ENCODE data around the gene KLF7. TPM values are rescaled to one million over a fixed set of nuclear protein-coding genes. Genes with fewer than 3 reads are reported as not detected.

The KLF7 gene
- total RNA-seq, 1 donor from 2014 or later, result 5.2 TPM

DNA sequence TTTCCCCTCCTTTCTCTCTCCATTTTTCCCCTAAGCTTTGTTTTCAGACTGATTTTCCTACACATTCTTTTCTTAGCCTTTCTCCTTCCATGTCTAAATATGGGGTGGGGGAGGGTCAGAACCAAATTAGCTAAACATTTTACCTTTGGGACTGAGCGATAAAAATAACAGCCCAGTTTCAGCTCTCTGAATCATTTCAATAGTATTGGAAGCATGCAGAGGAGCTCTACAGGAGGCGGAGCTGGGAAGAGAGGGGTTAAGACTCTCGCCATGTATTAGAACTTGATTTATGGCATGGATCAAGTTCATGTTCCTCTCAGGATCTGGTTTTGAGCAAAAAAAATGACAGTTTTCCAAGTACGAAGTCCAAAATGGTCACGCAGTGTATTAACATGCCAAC is 117.3 kb downstream of the KLF7 start:
- no peak overlapping the region for H3K27ac Mint-ChIP-seq
- Histone ChIP-seq H3K4me2 (no peak overlapping the region), H3K4me1 (peaks cover 9% of the 10 kb centered on the region), H3F3A (ENCODE audit: low read depth) (peaks cover 7% of the 10 kb centered on the region), H2AFZ (replicated peaks) (no peak overlapping the region), H4K20me1 (ENCODE audit: low read depth) (no peaks in the 10 kb centered on the region), H3K79me2 (ENCODE audit: low read depth) (no peaks in the 10 kb centered on the region), H3K9me3 (ENCODE audit: low read depth) (no peaks in the 10 kb centered on the region), H3K9ac (no peak overlapping the region), H3K27me3 (no peaks in the 10 kb centered on the region), H3K36me3 (no peaks in the 10 kb centered on the region), H3K27ac (no peak overlapping the region), H3K4me3 (no peak overlapping the region)
- H3K36me3 Mint-ChIP-seq, result no peaks in the 10 kb centered on the region
- no peaks in the 10 kb centered on the region for H3K27me3 Mint-ChIP-seq (ENCODE audit: insufficient read depth, low read depth)
- TF ChIP-seq EZH2phosphoT487 (IDR thresholded peaks at IDR 0.05), result no peak
- no peak for DNase-seq (ENCODE audit: low spot score)
- H3K4me1 Mint-ChIP-seq, result peaks cover 19% of the 10 kb centered on the region
- no peak overlapping the region for H3K4me3 Mint-ChIP-seq
- H3K9me3 Mint-ChIP-seq, result no peaks in the 10 kb centered on the region

DNA sequence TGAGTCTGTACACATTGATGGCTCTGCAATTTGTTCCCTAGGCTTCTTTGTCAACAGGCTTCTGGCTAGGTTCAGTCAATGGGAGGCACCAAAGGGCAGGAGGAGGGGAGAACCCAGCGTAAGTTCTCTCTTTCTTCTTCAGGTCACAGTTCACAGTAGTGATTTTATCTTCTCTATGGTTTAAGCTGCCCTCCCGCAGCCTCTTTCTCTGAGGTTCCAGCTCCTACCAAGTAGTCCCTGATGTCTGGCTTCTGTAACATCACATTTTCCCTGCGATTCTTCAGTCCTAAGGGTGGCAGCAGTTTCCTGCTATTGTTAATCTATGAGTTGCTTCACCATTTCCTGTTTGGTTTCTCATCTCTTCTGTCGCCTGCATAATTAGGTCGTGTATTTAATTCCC is 119.0 kb downstream of the KLF7 start:
- H3K9me3 Mint-ChIP-seq, result no peaks in the 10 kb centered on the region
- no peak overlapping the region for H3K9ac ChIP-seq
- no peak overlapping the region for H3K27ac ChIP-seq
- H3K27me3 ChIP-seq, result no peaks in the 10 kb centered on the region
- H3K4me3 ChIP-seq, result no peak overlapping the region
- no peaks in the 10 kb centered on the region for H3K9me3 ChIP-seq (ENCODE audit: low read depth)
- no peak overlapping the region for H2AFZ ChIP-seq (replicated peaks)
- no peak overlapping the region for H3K4me3 Mint-ChIP-seq
- H3K79me2 ChIP-seq (ENCODE audit: low read depth), result no peaks in the 10 kb centered on the region
- TF ChIP-seq, protein P1, sequence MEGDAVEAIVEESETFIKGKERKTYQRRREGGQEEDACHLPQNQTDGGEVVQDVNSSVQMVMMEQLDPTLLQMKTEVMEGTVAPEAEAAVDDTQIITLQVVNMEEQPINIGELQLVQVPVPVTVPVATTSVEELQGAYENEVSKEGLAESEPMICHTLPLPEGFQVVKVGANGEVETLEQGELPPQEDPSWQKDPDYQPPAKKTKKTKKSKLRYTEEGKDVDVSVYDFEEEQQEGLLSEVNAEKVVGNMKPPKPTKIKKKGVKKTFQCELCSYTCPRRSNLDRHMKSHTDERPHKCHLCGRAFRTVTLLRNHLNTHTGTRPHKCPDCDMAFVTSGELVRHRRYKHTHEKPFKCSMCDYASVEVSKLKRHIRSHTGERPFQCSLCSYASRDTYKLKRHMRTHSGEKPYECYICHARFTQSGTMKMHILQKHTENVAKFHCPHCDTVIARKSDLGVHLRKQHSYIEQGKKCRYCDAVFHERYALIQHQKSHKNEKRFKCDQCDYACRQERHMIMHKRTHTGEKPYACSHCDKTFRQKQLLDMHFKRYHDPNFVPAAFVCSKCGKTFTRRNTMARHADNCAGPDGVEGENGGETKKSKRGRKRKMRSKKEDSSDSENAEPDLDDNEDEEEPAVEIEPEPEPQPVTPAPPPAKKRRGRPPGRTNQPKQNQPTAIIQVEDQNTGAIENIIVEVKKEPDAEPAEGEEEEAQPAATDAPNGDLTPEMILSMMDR (IDR thresholded peaks at IDR 0.05), result no peak
- no peak for TF ChIP-seq EZH2phosphoT487 (IDR thresholded peaks at IDR 0.05)
- TF ChIP-seq EZH2 (IDR thresholded peaks at IDR 0.05), result no peak
- H3K27ac Mint-ChIP-seq, result no peak overlapping the region
- H3K36me3 ChIP-seq, result no peaks in the 10 kb centered on the region
- H3K4me1 ChIP-seq, result peaks cover 17% of the 10 kb centered on the region
- H3K4me2 ChIP-seq, result no peak overlapping the region
- no peak for DNase-seq (ENCODE audit: low spot score)
- H3K36me3 Mint-ChIP-seq, result no peaks in the 10 kb centered on the region
- no peaks in the 10 kb centered on the region for H4K20me1 ChIP-seq (ENCODE audit: low read depth)
- H3K4me1 Mint-ChIP-seq, result peaks cover 22% of the 10 kb centered on the region
- H3K27me3 Mint-ChIP-seq (ENCODE audit: insufficient read depth, low read depth), result peaks cover 2% of the 10 kb centered on the region
- peaks cover 12% of the 10 kb centered on the region for H3F3A ChIP-seq (ENCODE audit: low read depth)

DNA sequence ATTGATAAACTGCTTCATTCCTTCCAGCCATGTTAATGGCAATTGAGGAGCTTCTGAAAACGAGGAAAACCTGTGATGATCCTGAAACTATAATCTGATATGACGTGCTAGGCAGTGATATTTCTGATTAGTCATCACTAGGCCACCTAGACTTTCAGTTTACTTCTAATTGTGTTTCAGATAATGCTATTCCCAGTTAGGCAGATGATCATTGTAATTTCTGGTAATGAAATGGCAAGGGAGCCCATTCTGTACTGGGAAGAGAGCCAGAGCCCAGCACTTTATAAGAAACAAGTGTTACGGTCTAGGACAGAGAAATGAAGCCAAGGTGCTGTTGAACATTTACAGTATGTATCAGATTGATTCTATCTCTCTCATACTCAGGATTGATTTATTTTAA is 120.2 kb downstream of the KLF7 start:
- Histone ChIP-seq H3K27me3 (no peaks in the 10 kb centered on the region), H3K4me1 (peaks cover 29% of the 10 kb centered on the region), H2AFZ (replicated peaks) (no peak overlapping the region), H3K4me3 (no peak overlapping the region), H3K9me3 (ENCODE audit: low read depth) (no peaks in the 10 kb centered on the region), H3K9ac (no peak overlapping the region), H4K20me1 (ENCODE audit: low read depth) (no peaks in the 10 kb centered on the region), H3K79me2 (ENCODE audit: low read depth) (no peaks in the 10 kb centered on the region), H3K36me3 (no peaks in the 10 kb centered on the region), H3K4me2 (no peak overlapping the region), H3F3A (ENCODE audit: low read depth) (peaks cover 18% of the 10 kb centered on the region), H3K27ac (no peak overlapping the region)
- Mint-ChIP-seq H3K36me3 (no peaks in the 10 kb centered on the region), H3K9me3 (no peaks in the 10 kb centered on the region), H3K4me3 (no peak overlapping the region), H3K27ac (no peak overlapping the region), H3K27me3 (ENCODE audit: insufficient read depth, low read depth) (peaks cover 2% of the 10 kb centered on the region), H3K4me1 (peaks cover 32% of the 10 kb centered on the region)
- no peak for DNase-seq (ENCODE audit: low spot score)
- TF ChIP-seq EZH2 (IDR thresholded peaks at IDR 0.05), result no peak
- TF ChIP-seq, protein P1 (IDR thresholded peaks at IDR 0.05), result no peak
- no peak for TF ChIP-seq EZH2phosphoT487 (IDR thresholded peaks at IDR 0.05)

DNA sequence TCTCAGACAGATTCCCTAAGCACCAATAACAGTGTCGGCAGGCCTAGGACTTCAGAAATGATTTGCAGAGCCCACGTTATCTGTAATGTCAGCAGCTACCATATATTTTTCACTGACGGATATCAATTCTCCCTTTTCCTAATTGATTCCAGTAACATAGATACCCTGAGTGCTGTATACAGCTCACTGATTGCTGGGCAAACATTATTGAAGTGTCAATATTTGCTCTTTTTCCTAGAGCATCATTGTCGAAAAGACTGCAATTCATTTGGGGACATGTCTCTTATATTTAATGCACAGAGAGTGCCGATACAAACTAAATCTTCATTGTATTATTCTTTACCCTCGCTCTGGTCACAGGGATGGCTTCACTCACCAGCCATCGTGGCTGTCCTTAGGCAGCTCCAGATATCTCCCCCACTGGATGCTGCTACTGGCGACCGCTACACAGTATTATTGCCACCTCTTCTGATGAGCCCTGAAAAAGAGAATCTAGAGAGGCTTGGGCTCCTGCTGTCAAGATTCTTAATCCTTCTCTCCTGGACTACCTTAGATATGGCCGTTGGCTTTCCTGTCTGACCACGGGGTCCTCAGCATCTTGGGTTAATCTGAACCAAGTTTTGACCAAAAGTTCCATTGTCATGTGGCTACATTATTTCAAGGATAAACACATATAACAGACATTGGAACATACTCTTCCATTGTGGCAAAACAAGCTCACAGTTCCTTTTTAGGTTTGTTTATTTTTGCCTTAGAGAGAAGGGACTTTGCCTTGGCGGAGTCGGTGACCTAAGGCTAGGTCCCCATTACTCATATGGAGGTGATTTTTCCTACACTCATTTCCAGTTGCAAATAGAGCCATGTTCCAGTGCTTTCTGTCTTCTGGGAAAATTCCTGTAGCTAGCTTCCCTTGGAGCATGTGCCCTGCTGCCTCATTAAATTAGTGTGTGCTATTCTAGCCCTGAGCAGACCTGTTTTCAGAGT is 121.1 kb downstream of the KLF7 start:
- H3F3A ChIP-seq (ENCODE audit: low read depth), result peaks cover 15% of the 10 kb centered on the region
- Mint-ChIP-seq H3K27me3 (ENCODE audit: insufficient read depth, low read depth) (peaks cover 2% of the 10 kb centered on the region), H3K4me1 (peaks cover 30% of the 10 kb centered on the region), H3K4me3 (no peak overlapping the region), H3K36me3 (no peaks in the 10 kb centered on the region), H3K27ac (no peak overlapping the region), H3K9me3 (no peaks in the 10 kb centered on the region)
- H2AFZ ChIP-seq (replicated peaks), result no peak overlapping the region
- TF ChIP-seq, protein P1 (IDR thresholded peaks at IDR 0.05), result no peak
- no peak overlapping the region for H3K4me3 ChIP-seq
- no peaks in the 10 kb centered on the region for H4K20me1 ChIP-seq (ENCODE audit: low read depth)
- H3K4me1 ChIP-seq, result peaks cover 29% of the 10 kb centered on the region
- H3K9ac ChIP-seq, result no peak overlapping the region
- no peak overlapping the region for H3K4me2 ChIP-seq
- H3K27me3 ChIP-seq, result no peaks in the 10 kb centered on the region
- no peaks in the 10 kb centered on the region for H3K79me2 ChIP-seq (ENCODE audit: low read depth)
- no peaks in the 10 kb centered on the region for H3K9me3 ChIP-seq (ENCODE audit: low read depth)
- H3K36me3 ChIP-seq, result no peaks in the 10 kb centered on the region
- DNase-seq (ENCODE audit: low spot score), result no peak
- no peak overlapping the region for H3K27ac ChIP-seq

All from neural progenitor cell (in vitro differentiated cells).